WTC11 (cell line): ENCODE results near the gene TM9SF4.

ENCODE experiments used
- CTCF ChIP-seq: fragments of 200-600 bp; IDR thresholded peaks from 2 replicates; pipeline ENCODE4 v1.8.0; 2022; ENCODE audit warnings: antibody characterized with exemption
- GABPB1 ChIP-seq: sonication (generic); formaldehyde crosslinking; IDR thresholded peaks from 2 replicates; pipeline ENCODE4 v1.8.1; 2023; ENCODE audit warnings: mild to moderate bottlenecking, missing genetic modification reagents
- IRF2 ChIP-seq: sonication (generic); formaldehyde crosslinking; IDR thresholded peaks from 2 replicates; pipeline ENCODE4 v1.8.0; 2022; ENCODE audit warnings: low read depth, missing genetic modification reagents, borderline replicate concordance
- MAX ChIP-seq: sonication (generic); formaldehyde crosslinking; IDR thresholded peaks from 2 replicates; pipeline ENCODE4 v1.8.0; 2022; ENCODE audit warnings: mild to moderate bottlenecking, missing genetic modification reagents
- PRDM15 ChIP-seq: sonication (generic); formaldehyde crosslinking; IDR thresholded peaks from 2 replicates; pipeline ENCODE4 v1.8.0; 2022; ENCODE audit warnings: missing genetic modification reagents
- SMAD3 ChIP-seq: sonication (generic); formaldehyde crosslinking; IDR thresholded peaks from 2 replicates; pipeline ENCODE4 v1.8.0; 2022; ENCODE audit warnings: missing genetic modification reagents, mild to moderate bottlenecking, borderline replicate concordance
- TEAD4 ChIP-seq: sonication (generic); formaldehyde crosslinking; IDR thresholded peaks from 2 replicates; pipeline ENCODE4 v1.8.0; 2022; ENCODE audit warnings: mild to moderate bottlenecking, missing genetic modification reagents
- ZNF416 ChIP-seq: fragments of 250-450 bp; sonication (Bioruptor Pico); IDR thresholded peaks from 2 replicates; pipeline ENCODE4 v1.9.0; 2021; ENCODE audit warnings: mild to moderate bottlenecking, inconsistent platforms
- TF ChIP-seq, protein P1 (sequence below): sonication (generic); formaldehyde crosslinking; IDR thresholded peaks from 2 replicates; pipeline ENCODE4 v1.8.1; 2022; ENCODE audit warnings: low read depth, missing genetic modification reagents, borderline replicate concordance
- TF ChIP-seq, protein P2 (sequence below): sonication (generic); formaldehyde crosslinking; IDR thresholded peaks from 2 replicates; pipeline ENCODE4 v1.8.0; 2022; ENCODE audit warnings: mild to moderate bottlenecking, missing genetic modification reagents

DNA sequence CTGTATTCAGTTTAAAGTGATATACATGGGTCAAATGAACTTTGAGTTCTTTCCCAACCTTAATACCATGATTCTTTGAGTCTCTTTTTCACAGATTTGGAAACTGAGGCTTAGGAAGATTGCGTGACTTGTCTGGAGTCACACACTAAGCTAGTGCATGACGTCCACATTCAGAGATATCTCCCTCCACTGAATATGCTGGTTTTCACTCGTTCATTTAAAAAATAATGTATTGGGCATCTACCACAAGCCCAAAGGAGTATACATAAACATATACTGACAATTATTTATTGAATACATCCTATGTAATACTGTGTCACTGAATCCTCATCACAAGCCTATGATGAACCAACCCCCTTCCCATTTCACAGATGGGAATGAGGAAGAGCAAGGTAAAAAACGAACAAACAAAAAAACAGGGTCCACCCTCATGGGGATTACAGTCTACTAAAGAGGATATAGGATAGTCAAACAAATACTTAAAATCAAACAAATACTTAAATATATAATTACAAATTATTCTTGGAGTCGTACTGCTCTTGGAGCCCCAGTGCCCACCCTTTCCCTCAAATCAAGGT, 611 bp upstream of the TM9SF4 start:
- TF ChIP-seq, protein P1, sequence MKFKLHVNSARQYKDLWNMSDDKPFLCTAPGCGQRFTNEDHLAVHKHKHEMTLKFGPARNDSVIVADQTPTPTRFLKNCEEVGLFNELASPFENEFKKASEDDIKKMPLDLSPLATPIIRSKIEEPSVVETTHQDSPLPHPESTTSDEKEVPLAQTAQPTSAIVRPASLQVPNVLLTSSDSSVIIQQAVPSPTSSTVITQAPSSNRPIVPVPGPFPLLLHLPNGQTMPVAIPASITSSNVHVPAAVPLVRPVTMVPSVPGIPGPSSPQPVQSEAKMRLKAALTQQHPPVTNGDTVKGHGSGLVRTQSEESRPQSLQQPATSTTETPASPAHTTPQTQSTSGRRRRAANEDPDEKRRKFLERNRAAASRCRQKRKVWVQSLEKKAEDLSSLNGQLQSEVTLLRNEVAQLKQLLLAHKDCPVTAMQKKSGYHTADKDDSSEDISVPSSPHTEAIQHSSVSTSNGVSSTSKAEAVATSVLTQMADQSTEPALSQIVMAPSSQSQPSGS (CRISPR knock-in tag): no peak
- no peak for TF ChIP-seq TEAD4 (CRISPR knock-in tag)
- no peak for TF ChIP-seq CTCF
- TF ChIP-seq PRDM15 (CRISPR knock-in tag): no peak
- no peak for TF ChIP-seq ZNF416 (CRISPR knock-in tag)
- no peak for TF ChIP-seq IRF2 (CRISPR knock-in tag)
- no peak for TF ChIP-seq MAX (CRISPR knock-in tag)
- TF ChIP-seq GABPB1 (CRISPR knock-in tag): no peak
- TF ChIP-seq, protein P2, sequence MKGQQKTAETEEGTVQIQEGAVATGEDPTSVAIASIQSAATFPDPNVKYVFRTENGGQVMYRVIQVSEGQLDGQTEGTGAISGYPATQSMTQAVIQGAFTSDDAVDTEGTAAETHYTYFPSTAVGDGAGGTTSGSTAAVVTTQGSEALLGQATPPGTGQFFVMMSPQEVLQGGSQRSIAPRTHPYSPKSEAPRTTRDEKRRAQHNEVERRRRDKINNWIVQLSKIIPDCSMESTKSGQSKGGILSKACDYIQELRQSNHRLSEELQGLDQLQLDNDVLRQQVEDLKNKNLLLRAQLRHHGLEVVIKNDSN (CRISPR knock-in tag): no peak
- TF ChIP-seq SMAD3 (CRISPR knock-in tag): no peak
